WTC11 (cell line): Measurements from ENCODE around the gene ALG14. TPM values are rescaled to one million over a fixed set of nuclear protein-coding genes. Genes with fewer than 3 reads are reported as not detected.

Source experiments
- ATAC-seq: fragments of 200-7000 bp; cut with Tn5 transposase; 2 replicates; pipeline ENCODE4 v1.10.0; 2021; ENCODE audit warnings: mild to moderate bottlenecking, moderate library complexity
- CTCF ChIA-PET: fragments of 300-600 bp; sonication (Branson Sonifier 250); formaldehyde crosslinking; loops from one replicate; lab custom pipeline; 2021; ENCODE audit warnings: antibody characterized with exemption; lab: Charles Lee
- POLR2A ChIA-PET: fragments of 350-600 bp; sonication (Branson Sonifier 250); formaldehyde crosslinking; loops from one replicate; lab custom pipeline; 2021; ENCODE audit warnings: antibody characterized with exemption; lab: Charles Lee
- DNase-seq: peaks from one replicate; pipeline ENCODE4 v3.0.0; 2021; ENCODE audit warnings: low spot score
- H3K27ac Mint-ChIP-seq: 2 replicates; pipeline ENCODE4 v1.8.0; 2021; ENCODE audit warnings: mixed read lengths
- H3K27me3 Mint-ChIP-seq: 2 replicates; pipeline ENCODE4 v1.8.0; 2021; ENCODE audit warnings: low read depth, mild to moderate bottlenecking, moderate library complexity, mixed read lengths
- H3K36me3 Mint-ChIP-seq: 2 replicates; pipeline ENCODE4 v1.8.0; 2021; ENCODE audit warnings: mixed read lengths
- H3K4me1 Mint-ChIP-seq: 2 replicates; pipeline ENCODE4 v1.8.0; 2022; ENCODE audit warnings: mixed read lengths
- H3K4me3 Mint-ChIP-seq: 2 replicates; pipeline ENCODE4 v1.8.0; 2021; ENCODE audit warnings: mild to moderate bottlenecking, moderate library complexity, mixed read lengths
- H3K9me3 Mint-ChIP-seq: 2 replicates; pipeline ENCODE4 v1.8.0; 2021; ENCODE audit warnings: mixed read lengths
- GABPB1 ChIP-seq: sonication (generic); formaldehyde crosslinking; IDR thresholded peaks from 2 replicates; pipeline ENCODE4 v1.8.1; 2023; ENCODE audit warnings: mild to moderate bottlenecking, missing genetic modification reagents
- HMGA2 ChIP-seq: fragments of 250-450 bp; sonication (Bioruptor Pico); IDR thresholded peaks from 2 replicates; pipeline ENCODE4 v1.4.0; 2021; ENCODE audit warnings: mild to moderate bottlenecking, moderate library complexity
- KAT7 ChIP-seq: sonication (generic); formaldehyde crosslinking; IDR thresholded peaks from 2 replicates; pipeline ENCODE4 v1.8.1; 2023; ENCODE audit warnings: missing genetic modification reagents, mild to moderate bottlenecking, borderline replicate concordance
- NFATC4 ChIP-seq: fragments of 250-450 bp; sonication (Bioruptor Pico); IDR thresholded peaks from 2 replicates; pipeline ENCODE4 v1.9.0; 2021; ENCODE audit warnings: mild to moderate bottlenecking
- NFE2L1 ChIP-seq: sonication (generic); formaldehyde crosslinking; IDR thresholded peaks from 2 replicates; pipeline ENCODE4 v1.8.1; 2023; ENCODE audit warnings: missing genetic modification reagents
- NR2C2 ChIP-seq: sonication (generic); formaldehyde crosslinking; IDR thresholded peaks from 2 replicates; pipeline ENCODE4 v1.8.0; 2022; ENCODE audit warnings: mild to moderate bottlenecking, missing genetic modification reagents
- PRRX2 ChIP-seq: fragments of 250-450 bp; sonication (Bioruptor Pico); IDR thresholded peaks from 2 replicates; pipeline ENCODE4 v1.8.0; 2021; ENCODE audit warnings: mild to moderate bottlenecking
- RELA ChIP-seq: sonication (generic); formaldehyde crosslinking; IDR thresholded peaks from 2 replicates; pipeline ENCODE4 v1.8.1; 2022; ENCODE audit warnings: missing genetic modification reagents, mild to moderate bottlenecking, borderline replicate concordance
- SMAD3 ChIP-seq: sonication (generic); formaldehyde crosslinking; IDR thresholded peaks from 2 replicates; pipeline ENCODE4 v1.8.0; 2022; ENCODE audit warnings: missing genetic modification reagents, mild to moderate bottlenecking, borderline replicate concordance
- SOX15 ChIP-seq: fragments of 250-450 bp; sonication (Bioruptor Pico); IDR thresholded peaks from 2 replicates; pipeline ENCODE4 v1.9.0; 2021; ENCODE audit warnings: mild to moderate bottlenecking
- TEAD1 ChIP-seq: sonication (generic); formaldehyde crosslinking; IDR thresholded peaks from 2 replicates; pipeline ENCODE4 v1.8.0; 2022; ENCODE audit warnings: mild to moderate bottlenecking, missing genetic modification reagents
- ZNF121 ChIP-seq: sonication (generic); formaldehyde crosslinking; IDR thresholded peaks from 2 replicates; pipeline ENCODE4 v1.8.0; 2023; ENCODE audit warnings: missing genetic modification reagents
- ZNF232 ChIP-seq: sonication (generic); formaldehyde crosslinking; IDR thresholded peaks from 2 replicates; pipeline ENCODE4 v1.8.0; 2022; ENCODE audit warnings: mild to moderate bottlenecking, missing genetic modification reagents
- ZNF317 ChIP-seq: sonication (generic); formaldehyde crosslinking; IDR thresholded peaks from 2 replicates; pipeline ENCODE4 v1.8.1; 2023; ENCODE audit warnings: low read depth, mild to moderate bottlenecking, moderate library complexity, missing genetic modification reagents, borderline replicate concordance
- total RNA-seq: library from RNA; stranded (reverse); gene quantifications from 3 replicates; pipeline ENCODE4 v1.2.3, GENCODE V29; 2021
- TF ChIP-seq, protein P1 (sequence below): sonication (generic); formaldehyde crosslinking; conservative IDR thresholded peaks from 2 replicates; pipeline ENCODE4 v1.8.1; 2022; ENCODE audit warnings: mild to moderate bottlenecking, missing genetic modification reagents
- TF ChIP-seq, protein P2 (sequence below): sonication (generic); formaldehyde crosslinking; IDR thresholded peaks from 2 replicates; pipeline ENCODE4 v1.8.0; 2023; ENCODE audit warnings: missing genetic modification reagents
- TF ChIP-seq, protein P3 (sequence below): sonication (generic); formaldehyde crosslinking; IDR thresholded peaks from 2 replicates; pipeline ENCODE4 v1.8.1; 2022; ENCODE audit warnings: low read depth, missing genetic modification reagents, borderline replicate concordance
- TF ChIP-seq, protein P4 (sequence below): fragments of 200-600 bp; IDR thresholded peaks from 2 replicates; pipeline ENCODE4 v1.8.0; 2022; ENCODE audit warnings: antibody characterized with exemption
- TF ChIP-seq, protein P5 (sequence below): fragments of 250-450 bp; sonication (Bioruptor Pico); conservative IDR thresholded peaks from 2 replicates; pipeline ENCODE4 v1.9.0; 2021; ENCODE audit warnings: mild to moderate bottlenecking
- TF ChIP-seq, protein P6 (sequence below): sonication (generic); formaldehyde crosslinking; IDR thresholded peaks from 2 replicates; pipeline ENCODE4 v1.8.1; 2023; ENCODE audit warnings: mild to moderate bottlenecking, moderate library complexity, missing genetic modification reagents
- TF ChIP-seq, protein P7 (sequence below): sonication (generic); formaldehyde crosslinking; IDR thresholded peaks from 2 replicates; pipeline ENCODE4 v1.8.1; 2022; ENCODE audit warnings: mild to moderate bottlenecking, moderate library complexity, missing genetic modification reagents
- TF ChIP-seq, protein P8 (sequence below): sonication (generic); formaldehyde crosslinking; IDR thresholded peaks from 2 replicates; pipeline ENCODE4 v1.8.1; 2023; ENCODE audit warnings: mild to moderate bottlenecking, missing genetic modification reagents, borderline replicate concordance

ALG14 gene
- total RNA-seq, 1 experiment from 2014 or later = 2.3 TPM

DNA sequence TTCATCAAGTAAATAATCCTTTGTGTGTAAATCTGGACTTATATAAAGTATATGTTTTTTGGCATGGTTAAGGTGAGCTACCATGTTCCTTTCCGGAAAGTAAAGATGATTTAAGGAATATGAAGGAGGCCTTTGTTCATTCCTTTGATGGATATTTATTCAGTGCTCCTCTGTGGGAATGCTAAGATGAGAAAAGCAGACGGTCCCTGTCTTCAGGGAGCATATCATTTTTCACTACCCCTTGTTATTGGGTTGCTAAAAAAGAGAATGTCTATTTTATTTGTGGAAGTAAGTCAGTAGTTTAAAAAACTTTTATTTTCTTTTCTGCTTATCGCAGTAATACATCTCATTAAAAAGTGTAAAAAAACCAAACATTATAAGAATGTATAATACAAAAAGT lies 110.8 kb downstream of the ALG14 start:
- ATAC-seq = no peak
- H3K4me1 Mint-ChIP-seq = no peaks in the 10 kb centered on the region
- no peak for TF ChIP-seq PRRX2 (CRISPR knock-in tag)
- no peak for TF ChIP-seq ZNF232 (CRISPR knock-in tag)
- TF ChIP-seq TEAD1 (CRISPR knock-in tag) = no peak
- TF ChIP-seq NR2C2 (CRISPR knock-in tag) = no peak
- TF ChIP-seq ZNF121 (CRISPR knock-in tag) = no peak
- no peak for TF ChIP-seq KAT7
- TF ChIP-seq, protein P1, sequence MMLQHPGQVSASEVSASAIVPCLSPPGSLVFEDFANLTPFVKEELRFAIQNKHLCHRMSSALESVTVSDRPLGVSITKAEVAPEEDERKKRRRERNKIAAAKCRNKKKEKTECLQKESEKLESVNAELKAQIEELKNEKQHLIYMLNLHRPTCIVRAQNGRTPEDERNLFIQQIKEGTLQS (CRISPR knock-in tag) = no peak
- TF ChIP-seq SOX15 = no peak
- TF ChIP-seq, protein P2, sequence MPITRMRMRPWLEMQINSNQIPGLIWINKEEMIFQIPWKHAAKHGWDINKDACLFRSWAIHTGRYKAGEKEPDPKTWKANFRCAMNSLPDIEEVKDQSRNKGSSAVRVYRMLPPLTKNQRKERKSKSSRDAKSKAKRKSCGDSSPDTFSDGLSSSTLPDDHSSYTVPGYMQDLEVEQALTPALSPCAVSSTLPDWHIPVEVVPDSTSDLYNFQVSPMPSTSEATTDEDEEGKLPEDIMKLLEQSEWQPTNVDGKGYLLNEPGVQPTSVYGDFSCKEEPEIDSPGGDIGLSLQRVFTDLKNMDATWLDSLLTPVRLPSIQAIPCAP (CRISPR knock-in tag) = no peak
- TF ChIP-seq, protein P3, sequence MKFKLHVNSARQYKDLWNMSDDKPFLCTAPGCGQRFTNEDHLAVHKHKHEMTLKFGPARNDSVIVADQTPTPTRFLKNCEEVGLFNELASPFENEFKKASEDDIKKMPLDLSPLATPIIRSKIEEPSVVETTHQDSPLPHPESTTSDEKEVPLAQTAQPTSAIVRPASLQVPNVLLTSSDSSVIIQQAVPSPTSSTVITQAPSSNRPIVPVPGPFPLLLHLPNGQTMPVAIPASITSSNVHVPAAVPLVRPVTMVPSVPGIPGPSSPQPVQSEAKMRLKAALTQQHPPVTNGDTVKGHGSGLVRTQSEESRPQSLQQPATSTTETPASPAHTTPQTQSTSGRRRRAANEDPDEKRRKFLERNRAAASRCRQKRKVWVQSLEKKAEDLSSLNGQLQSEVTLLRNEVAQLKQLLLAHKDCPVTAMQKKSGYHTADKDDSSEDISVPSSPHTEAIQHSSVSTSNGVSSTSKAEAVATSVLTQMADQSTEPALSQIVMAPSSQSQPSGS = no peak
- TF ChIP-seq SMAD3 (CRISPR knock-in tag) = no peak
- TF ChIP-seq NFATC4 (CRISPR knock-in tag) = no peak
- TF ChIP-seq ZNF317 (CRISPR knock-in tag) = no peak
- TF ChIP-seq, protein P4, sequence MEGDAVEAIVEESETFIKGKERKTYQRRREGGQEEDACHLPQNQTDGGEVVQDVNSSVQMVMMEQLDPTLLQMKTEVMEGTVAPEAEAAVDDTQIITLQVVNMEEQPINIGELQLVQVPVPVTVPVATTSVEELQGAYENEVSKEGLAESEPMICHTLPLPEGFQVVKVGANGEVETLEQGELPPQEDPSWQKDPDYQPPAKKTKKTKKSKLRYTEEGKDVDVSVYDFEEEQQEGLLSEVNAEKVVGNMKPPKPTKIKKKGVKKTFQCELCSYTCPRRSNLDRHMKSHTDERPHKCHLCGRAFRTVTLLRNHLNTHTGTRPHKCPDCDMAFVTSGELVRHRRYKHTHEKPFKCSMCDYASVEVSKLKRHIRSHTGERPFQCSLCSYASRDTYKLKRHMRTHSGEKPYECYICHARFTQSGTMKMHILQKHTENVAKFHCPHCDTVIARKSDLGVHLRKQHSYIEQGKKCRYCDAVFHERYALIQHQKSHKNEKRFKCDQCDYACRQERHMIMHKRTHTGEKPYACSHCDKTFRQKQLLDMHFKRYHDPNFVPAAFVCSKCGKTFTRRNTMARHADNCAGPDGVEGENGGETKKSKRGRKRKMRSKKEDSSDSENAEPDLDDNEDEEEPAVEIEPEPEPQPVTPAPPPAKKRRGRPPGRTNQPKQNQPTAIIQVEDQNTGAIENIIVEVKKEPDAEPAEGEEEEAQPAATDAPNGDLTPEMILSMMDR = no peak
- TF ChIP-seq GABPB1 (CRISPR knock-in tag) = no peak
- no peak for TF ChIP-seq HMGA2 (CRISPR knock-in tag)
- TF ChIP-seq, all 79 proteins: peak for 0
- Mint-ChIP-seq H3K4me3 (no peak overlapping the region), H3K9me3 (no peaks in the 10 kb centered on the region), H3K27me3 (no peaks in the 10 kb centered on the region), H3K27ac (no peak overlapping the region), H3K36me3 (no peaks in the 10 kb centered on the region)
- ChIA-PET POLR2A (no interaction called here), CTCF (no interaction called here)
- no peak for DNase-seq

DNA sequence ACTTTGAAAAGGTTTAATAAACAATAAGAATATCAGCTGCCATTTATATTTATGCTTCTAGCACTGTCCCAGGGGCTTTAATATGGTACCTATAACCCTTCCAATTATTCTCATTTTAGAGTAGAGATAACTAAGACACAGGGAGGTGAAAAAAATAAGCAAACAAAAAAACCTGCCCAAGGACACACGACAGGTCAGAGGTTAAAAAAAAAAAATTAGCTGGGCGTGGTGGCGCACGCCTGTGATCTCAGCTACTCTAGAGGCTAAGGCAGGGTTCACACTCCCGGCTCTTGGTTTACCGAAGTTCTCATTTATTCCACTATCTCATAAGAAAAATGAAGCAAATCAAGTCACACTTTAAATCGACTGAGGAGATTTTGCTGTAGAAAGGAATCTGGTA lies 111.2 kb downstream of the ALG14 start:
- POLR2A ChIA-PET = interaction anchor here (1.1 kb wide), 1 partner anchor 34 kb away, joined by 3 read pairs; the partner anchor contains the start of gene CNN3
- no peak overlapping the region for H3K4me3 Mint-ChIP-seq
- no peaks in the 10 kb centered on the region for H3K9me3 Mint-ChIP-seq
- no peak for DNase-seq
- ATAC-seq = no peak
- CTCF ChIA-PET = interaction anchor here (0.8 kb wide), 1 partner anchor 18 kb away, joined by 5 read pairs; no protein-coding TSS in a partner anchor
- H3K27ac Mint-ChIP-seq = no peak overlapping the region
- no peaks in the 10 kb centered on the region for H3K27me3 Mint-ChIP-seq
- no peaks in the 10 kb centered on the region for H3K4me1 Mint-ChIP-seq
- no peaks in the 10 kb centered on the region for H3K36me3 Mint-ChIP-seq
- TF ChIP-seq, protein P5, sequence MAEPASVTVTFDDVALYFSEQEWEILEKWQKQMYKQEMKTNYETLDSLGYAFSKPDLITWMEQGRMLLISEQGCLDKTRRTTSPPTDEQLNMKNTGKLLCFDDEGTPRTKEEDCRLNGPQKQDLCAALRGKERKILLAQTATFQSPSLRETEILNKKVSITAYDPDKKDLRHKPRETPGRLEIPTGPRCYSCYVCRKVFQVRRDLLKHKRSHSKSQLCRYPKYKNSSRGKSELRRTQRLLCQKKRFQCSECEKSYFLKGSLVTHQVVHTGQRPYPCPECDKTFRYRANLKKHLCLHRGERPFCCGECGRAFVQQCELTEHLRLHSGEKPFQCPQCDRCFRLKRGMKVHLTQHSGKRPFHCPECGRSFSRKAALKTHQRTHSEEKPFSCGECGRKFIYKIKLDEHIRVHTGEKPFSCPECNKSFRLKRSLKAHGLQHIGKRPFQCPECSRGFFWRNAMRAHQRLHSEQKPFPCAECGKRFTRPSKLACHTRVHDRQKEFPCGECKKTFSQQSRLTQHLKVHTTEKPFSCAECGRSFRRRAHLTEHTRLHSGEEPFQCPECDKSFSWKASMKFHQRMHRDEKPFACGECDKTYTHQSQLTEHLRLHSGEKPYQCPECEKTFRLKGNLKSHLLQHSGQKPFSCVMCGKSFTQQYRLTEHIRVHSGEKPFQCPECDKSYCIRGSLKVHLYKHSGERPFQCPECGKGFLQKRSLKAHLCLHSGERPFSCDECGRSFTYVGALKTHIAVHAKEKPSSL (CRISPR knock-in tag) = no peak
- TF ChIP-seq NFE2L1 (CRISPR knock-in tag) (no peak), TEAD1 (CRISPR knock-in tag) (no peak), RELA (CRISPR knock-in tag) (no peak), ZNF317 (CRISPR knock-in tag) (no peak)
- TF ChIP-seq, protein P6, sequence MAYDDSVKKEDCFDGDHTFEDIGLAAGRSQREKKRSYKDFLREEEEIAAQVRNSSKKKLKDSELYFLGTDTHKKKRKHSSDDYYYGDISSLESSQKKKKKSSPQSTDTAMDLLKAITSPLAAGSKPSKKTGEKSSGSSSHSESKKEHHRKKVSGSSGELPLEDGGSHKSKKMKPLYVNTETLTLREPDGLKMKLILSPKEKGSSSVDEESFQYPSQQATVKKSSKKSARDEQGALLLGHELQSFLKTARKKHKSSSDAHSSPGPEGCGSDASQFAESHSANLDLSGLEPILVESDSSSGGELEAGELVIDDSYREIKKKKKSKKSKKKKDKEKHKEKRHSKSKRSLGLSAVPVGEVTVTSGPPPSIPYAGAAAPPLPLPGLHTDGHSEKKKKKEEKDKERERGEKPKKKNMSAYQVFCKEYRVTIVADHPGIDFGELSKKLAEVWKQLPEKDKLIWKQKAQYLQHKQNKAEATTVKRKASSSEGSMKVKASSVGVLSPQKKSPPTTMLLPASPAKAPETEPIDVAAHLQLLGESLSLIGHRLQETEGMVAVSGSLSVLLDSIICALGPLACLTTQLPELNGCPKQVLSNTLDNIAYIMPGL = no peak
- TF ChIP-seq, protein P7, sequence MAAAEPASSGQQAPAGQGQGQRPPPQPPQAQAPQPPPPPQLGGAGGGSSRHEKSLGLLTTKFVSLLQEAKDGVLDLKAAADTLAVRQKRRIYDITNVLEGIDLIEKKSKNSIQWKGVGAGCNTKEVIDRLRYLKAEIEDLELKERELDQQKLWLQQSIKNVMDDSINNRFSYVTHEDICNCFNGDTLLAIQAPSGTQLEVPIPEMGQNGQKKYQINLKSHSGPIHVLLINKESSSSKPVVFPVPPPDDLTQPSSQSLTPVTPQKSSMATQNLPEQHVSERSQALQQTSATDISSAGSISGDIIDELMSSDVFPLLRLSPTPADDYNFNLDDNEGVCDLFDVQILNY (CRISPR knock-in tag) = no peak
- TF ChIP-seq, protein P8, sequence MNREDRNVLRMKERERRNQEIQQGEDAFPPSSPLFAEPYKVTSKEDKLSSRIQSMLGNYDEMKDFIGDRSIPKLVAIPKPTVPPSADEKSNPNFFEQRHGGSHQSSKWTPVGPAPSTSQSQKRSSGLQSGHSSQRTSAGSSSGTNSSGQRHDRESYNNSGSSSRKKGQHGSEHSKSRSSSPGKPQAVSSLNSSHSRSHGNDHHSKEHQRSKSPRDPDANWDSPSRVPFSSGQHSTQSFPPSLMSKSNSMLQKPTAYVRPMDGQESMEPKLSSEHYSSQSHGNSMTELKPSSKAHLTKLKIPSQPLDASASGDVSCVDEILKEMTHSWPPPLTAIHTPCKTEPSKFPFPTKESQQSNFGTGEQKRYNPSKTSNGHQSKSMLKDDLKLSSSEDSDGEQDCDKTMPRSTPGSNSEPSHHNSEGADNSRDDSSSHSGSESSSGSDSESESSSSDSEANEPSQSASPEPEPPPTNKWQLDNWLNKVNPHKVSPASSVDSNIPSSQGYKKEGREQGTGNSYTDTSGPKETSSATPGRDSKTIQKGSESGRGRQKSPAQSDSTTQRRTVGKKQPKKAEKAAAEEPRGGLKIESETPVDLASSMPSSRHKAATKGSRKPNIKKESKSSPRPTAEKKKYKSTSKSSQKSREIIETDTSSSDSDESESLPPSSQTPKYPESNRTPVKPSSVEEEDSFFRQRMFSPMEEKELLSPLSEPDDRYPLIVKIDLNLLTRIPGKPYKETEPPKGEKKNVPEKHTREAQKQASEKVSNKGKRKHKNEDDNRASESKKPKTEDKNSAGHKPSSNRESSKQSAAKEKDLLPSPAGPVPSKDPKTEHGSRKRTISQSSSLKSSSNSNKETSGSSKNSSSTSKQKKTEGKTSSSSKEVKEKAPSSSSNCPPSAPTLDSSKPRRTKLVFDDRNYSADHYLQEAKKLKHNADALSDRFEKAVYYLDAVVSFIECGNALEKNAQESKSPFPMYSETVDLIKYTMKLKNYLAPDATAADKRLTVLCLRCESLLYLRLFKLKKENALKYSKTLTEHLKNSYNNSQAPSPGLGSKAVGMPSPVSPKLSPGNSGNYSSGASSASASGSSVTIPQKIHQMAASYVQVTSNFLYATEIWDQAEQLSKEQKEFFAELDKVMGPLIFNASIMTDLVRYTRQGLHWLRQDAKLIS (CRISPR knock-in tag) = no peak
